H1 (cell line): ENCODE measurements around the gene ACOT7. TPM values are rescaled to one million over a fixed set of nuclear protein-coding genes. Genes with fewer than 3 reads are reported as not detected.

Experiments used
- BRCA1 ChIP-seq: IDR thresholded peaks from 2 replicates; pipeline ENCODE4 v1.6.1; 2012; ENCODE audit warnings: low read depth, low read length, improper control_type of control experiment
- CEBPB ChIP-seq: IDR thresholded peaks from 2 replicates; pipeline ENCODE4 v1.6.1; 2012; ENCODE audit warnings: low read depth, low read length
- TBP ChIP-seq: IDR thresholded peaks from 2 replicates; pipeline ENCODE4 v1.6.1; 2011; ENCODE audit warnings: low read depth, low read length, improper control_type of control experiment
- TCF12 ChIP-seq: IDR thresholded peaks from 2 replicates; pipeline ENCODE4 v1.6.1; 2011; ENCODE audit warnings: low read depth, mild to moderate bottlenecking, low read length
- polyA plus RNA-seq, 7 experiments: library from polyadenylated mRNA; depleted of rRNA in 3 of 7; stranded (reverse) in 5 of 7; unstranded in 2 of 7; fragments of >200 nt in 5 of 7; fragments of 200-250 nt in 2 of 7; gene quantifications; 1 replicate in 5 of 7; 2 replicates in 1 of 7; 4 replicates in 1 of 7; pipeline versions ENCODE4 v1.2.1 to v1.2.3, GENCODE V29; 2011 to 2013; ENCODE audit warnings: missing spikeins in 2 of 7, mixed read lengths in 2 of 7
- total RNA-seq: library from RNA; stranded (reverse); fragmentation: NEBNext Ultra II Directional; extraction: Animal tissue kit (Norgen Biotek cat#: 25700); gene quantifications from 2 replicates; pipeline ENCODE4 v1.2.1, GENCODE V29; 2021
- TF ChIP-seq, protein P1 (sequence below): IDR thresholded peaks from 2 replicates; pipeline ENCODE4 v1.6.1; 2012; ENCODE audit warnings: inconsistent platforms
- TF ChIP-seq, protein P2 (sequence below): fragments of 300-600 bp; sonication (generic); IDR thresholded peaks from 2 replicates; pipeline ENCODE4 v1.7.1; 2012; ENCODE audit warnings: low read length, moderate library complexity, mild to moderate bottlenecking, inconsistent platforms; ENCODE audit not compliant: insufficient replicate concordance

Gene ACOT7
- total and polyA plus RNA-seq, 2 of the 8 experiments (the other 6 are each of a cell fraction or from before 2014, with no cell fraction given), result 151 to 214 TPM

DNA sequence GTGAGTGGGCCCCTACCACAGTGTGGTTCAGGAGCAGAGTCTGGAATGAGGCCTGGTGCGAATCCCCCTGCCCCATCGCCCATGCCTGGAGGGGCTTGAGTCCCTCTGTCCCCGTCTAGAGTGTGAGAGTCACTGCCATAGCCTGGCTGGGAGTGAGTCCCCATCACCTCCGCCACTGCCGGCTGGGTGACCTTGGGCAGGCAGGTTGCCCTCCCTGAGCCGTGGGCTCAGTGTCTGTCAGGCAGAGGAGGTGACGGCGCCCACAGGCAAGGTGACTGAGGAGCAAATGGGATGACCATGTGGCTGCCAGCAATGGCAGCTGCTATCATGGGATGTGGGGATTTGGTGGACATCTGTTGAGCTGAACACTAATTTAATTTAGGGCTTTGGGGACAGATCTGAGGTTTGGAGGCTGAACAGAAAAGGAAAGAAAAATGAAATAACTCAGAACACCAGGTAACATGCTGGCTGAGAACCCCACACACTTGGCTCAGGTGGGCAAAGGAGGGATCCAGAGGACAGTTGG, 94.6 kb downstream of the ACOT7 start (continued):
- TF ChIP-seq CEBPB (no peak), TCF12 (no peak), BRCA1 (no peak), TBP (no peak)
- TF ChIP-seq, protein P1, sequence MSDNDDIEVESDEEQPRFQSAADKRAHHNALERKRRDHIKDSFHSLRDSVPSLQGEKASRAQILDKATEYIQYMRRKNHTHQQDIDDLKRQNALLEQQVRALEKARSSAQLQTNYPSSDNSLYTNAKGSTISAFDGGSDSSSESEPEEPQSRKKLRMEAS, result no peak
- TF ChIP-seq, protein P2, sequence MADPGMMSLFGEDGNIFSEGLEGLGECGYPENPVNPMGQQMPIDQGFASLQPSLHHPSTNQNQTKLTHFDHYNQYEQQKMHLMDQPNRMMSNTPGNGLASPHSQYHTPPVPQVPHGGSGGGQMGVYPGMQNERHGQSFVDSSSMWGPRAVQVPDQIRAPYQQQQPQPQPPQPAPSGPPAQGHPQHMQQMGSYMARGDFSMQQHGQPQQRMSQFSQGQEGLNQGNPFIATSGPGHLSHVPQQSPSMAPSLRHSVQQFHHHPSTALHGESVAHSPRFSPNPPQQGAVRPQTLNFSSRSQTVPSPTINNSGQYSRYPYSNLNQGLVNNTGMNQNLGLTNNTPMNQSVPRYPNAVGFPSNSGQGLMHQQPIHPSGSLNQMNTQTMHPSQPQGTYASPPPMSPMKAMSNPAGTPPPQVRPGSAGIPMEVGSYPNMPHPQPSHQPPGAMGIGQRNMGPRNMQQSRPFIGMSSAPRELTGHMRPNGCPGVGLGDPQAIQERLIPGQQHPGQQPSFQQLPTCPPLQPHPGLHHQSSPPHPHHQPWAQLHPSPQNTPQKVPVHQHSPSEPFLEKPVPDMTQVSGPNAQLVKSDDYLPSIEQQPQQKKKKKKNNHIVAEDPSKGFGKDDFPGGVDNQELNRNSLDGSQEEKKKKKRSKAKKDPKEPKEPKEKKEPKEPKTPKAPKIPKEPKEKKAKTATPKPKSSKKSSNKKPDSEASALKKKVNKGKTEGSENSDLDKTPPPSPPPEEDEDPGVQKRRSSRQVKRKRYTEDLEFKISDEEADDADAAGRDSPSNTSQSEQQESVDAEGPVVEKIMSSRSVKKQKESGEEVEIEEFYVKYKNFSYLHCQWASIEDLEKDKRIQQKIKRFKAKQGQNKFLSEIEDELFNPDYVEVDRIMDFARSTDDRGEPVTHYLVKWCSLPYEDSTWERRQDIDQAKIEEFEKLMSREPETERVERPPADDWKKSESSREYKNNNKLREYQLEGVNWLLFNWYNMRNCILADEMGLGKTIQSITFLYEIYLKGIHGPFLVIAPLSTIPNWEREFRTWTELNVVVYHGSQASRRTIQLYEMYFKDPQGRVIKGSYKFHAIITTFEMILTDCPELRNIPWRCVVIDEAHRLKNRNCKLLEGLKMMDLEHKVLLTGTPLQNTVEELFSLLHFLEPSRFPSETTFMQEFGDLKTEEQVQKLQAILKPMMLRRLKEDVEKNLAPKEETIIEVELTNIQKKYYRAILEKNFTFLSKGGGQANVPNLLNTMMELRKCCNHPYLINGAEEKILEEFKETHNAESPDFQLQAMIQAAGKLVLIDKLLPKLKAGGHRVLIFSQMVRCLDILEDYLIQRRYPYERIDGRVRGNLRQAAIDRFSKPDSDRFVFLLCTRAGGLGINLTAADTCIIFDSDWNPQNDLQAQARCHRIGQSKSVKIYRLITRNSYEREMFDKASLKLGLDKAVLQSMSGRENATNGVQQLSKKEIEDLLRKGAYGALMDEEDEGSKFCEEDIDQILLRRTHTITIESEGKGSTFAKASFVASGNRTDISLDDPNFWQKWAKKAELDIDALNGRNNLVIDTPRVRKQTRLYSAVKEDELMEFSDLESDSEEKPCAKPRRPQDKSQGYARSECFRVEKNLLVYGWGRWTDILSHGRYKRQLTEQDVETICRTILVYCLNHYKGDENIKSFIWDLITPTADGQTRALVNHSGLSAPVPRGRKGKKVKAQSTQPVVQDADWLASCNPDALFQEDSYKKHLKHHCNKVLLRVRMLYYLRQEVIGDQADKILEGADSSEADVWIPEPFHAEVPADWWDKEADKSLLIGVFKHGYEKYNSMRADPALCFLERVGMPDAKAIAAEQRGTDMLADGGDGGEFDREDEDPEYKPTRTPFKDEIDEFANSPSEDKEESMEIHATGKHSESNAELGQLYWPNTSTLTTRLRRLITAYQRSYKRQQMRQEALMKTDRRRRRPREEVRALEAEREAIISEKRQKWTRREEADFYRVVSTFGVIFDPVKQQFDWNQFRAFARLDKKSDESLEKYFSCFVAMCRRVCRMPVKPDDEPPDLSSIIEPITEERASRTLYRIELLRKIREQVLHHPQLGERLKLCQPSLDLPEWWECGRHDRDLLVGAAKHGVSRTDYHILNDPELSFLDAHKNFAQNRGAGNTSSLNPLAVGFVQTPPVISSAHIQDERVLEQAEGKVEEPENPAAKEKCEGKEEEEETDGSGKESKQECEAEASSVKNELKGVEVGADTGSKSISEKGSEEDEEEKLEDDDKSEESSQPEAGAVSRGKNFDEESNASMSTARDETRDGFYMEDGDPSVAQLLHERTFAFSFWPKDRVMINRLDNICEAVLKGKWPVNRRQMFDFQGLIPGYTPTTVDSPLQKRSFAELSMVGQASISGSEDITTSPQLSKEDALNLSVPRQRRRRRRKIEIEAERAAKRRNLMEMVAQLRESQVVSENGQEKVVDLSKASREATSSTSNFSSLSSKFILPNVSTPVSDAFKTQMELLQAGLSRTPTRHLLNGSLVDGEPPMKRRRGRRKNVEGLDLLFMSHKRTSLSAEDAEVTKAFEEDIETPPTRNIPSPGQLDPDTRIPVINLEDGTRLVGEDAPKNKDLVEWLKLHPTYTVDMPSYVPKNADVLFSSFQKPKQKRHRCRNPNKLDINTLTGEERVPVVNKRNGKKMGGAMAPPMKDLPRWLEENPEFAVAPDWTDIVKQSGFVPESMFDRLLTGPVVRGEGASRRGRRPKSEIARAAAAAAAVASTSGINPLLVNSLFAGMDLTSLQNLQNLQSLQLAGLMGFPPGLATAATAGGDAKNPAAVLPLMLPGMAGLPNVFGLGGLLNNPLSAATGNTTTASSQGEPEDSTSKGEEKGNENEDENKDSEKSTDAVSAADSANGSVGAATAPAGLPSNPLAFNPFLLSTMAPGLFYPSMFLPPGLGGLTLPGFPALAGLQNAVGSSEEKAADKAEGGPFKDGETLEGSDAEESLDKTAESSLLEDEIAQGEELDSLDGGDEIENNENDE, result no peak
